Motor neuron (in vitro differentiated cells): Measurements from ENCODE around the gene SKP1. TPM values are rescaled to one million over a fixed set of nuclear protein-coding genes. Genes with fewer than 3 reads are reported as not detected.
A peak's percentile ranks its signal among the peaks of the same experiment; 100 is the strongest.

Source experiments
- ATAC-seq, 8 experiments: fragments of 200-7000 bp; cut with Tn5 transposase; replicated peaks in 6 of 8; 2 replicates each; pipeline ENCODE4 v1.8.0; 2021; ENCODE audit warnings: mild to moderate bottlenecking in 8 of 8, moderate library complexity in 8 of 8
- H3K27ac ChIP-seq, 2 donors: fragments of 250-450 bp; sonication (Bioruptor Pico); 2 replicates each; pipeline ENCODE4 v1.9.0; 2021; ENCODE audit warnings: antibody characterized with exemption in 2 of 2, mild to moderate bottlenecking in 2 of 2, moderate library complexity in 1 of 2
- H3K4me1 ChIP-seq, 2 donors: fragments of 250-450 bp; sonication (Bioruptor Pico); replicated peaks in 1 of 2; 2 replicates each; pipeline ENCODE4 v1.6.1; 2021; ENCODE audit warnings: antibody characterized with exemption in 2 of 2, mild to moderate bottlenecking in 2 of 2, moderate library complexity in 1 of 2
- H3K4me3 ChIP-seq, 5 donors: fragments of 250-450 bp; sonication (Bioruptor Pico); 2 replicates each; pipeline ENCODE4 v1.9.0; 2021; ENCODE audit warnings: antibody characterized with exemption in 5 of 5, mild to moderate bottlenecking in 5 of 5, moderate library complexity in 4 of 5
- WGBS, 10 experiments: fragments of 450-650 bp; shearing (Covaris generic); methylation state at CpG; one replicate each; pipeline ENCODE4 v1.0.0; 2022; 5-methylcytosine and 5-hydroxymethylcytosine counted together
- in situ Hi-C, 9 experiments: fragments of 400-800 bp; cut with MboI; loops; one replicate each; pipeline ENCODE4 v1.15.0; 2021; ENCODE audit warnings: low sequenced_read_pairs in 9 of 9, low pct_unique_long_range_greater_than_20kb in 2 of 9; ENCODE audit not compliant: unreplicated experiment in 9 of 9
- total RNA-seq, 8 experiments: library from RNA; unstranded; fragments of 300-600 nt; gene quantifications; 2 replicates each; pipeline versions ENCODE4 v1.2.3 to v1.2.4, GENCODE V29; 2022

Gene SKP1
- total RNA-seq, 8 experiments from 2014 or later, result 368 to 550 (median 471) TPM

DNA sequence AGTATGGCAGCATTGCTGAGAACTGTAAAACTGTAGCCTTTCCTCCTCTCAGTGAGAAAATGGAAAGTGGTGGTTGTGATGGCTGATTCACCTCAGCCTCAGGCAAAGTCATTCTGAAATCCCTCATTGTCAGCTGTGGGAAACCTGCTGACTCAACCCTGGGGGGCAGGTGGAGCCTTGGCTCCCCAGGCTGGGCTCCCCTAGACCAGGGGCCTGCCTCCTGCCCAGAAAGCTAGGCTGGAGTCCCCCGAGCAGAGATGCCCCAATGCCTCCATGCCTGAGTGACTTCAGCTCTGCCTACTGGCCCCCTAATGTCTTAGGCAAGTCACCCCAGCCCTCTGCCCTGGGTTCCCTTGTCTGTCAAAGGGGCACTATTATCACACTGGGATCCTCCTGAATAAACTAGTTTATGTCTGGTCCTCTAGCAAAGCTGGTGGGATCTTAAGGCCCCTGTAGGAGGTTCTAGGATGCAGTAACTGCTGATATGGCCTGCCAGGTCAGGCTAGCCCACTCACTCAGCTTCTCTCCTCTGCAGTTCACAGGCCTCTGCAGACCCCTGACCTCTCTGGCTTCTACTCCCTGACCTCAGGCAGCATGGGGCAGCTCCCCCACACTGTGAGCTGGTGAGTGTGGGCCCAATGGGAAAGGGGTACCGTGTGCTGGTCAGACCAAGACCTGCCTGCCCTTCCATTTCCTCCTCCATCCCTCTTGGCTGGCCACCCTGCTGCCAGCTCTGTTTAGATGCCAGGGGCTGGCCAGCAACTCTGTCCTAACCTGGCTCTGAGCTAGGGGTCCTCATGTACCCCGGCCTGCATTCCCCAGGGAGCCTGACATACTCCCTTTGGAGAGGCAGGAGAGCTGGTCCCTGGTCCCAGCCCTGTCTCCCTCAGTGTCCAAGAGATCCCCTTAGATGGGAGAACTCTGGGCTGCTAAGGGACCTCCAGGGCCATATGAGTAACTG is 38.1 kb downstream of the SKP1 start:
- peak in 2 of 8 experiments; percentile 53 for ATAC-seq
- 100% methylated on average over 1 of the region's 3 CpGs; no CpG with 5 or more reads in 9 of the 10 experiments for WGBS, 10 experiments
- Histone ChIP-seq H3K4me1 (no peaks in the 10 kb centered on the region), H3K27ac (no peak overlapping the region), H3K4me3 (no peak overlapping the region)
- in situ Hi-C loops, result loop anchor here in 5 of 9 experiments (5.0 to 25.0 kb wide), 2 partner anchors 86 to 101 kb away; no protein-coding TSS in a partner anchor

DNA sequence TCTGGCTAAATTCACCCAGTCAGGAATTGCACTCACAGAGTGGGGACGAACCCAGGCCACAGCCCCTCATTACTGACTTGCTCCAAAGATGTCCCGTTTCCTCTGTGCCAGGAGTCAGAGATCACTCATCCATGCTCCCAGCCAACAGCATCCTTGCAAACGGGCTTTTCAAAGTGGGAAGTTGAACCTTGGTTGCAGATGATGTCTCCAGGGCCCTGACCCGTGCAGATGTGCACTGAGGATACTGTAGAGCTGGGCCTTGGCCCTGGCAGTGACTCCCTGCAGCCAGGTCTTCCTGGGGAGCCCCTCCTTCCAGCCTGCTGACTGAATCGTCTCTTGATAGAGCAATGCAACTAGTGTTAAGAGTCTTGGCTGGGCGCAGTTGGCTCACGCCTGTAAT is 40.0 kb downstream of the SKP1 start:
- 40 to 100% (median 40%) methylated on average over 1 of the region's 7 CpGs; no CpG with 5 or more reads in 7 of the 10 experiments for WGBS, 10 experiments
- Histone ChIP-seq H3K27ac (no peak overlapping the region), H3K4me1 (no peaks in the 10 kb centered on the region), H3K4me3 (no peak overlapping the region)
- in situ Hi-C loops, result loop anchor here in 5 of 9 experiments (5.0 to 25.0 kb wide), 2 partner anchors 84 to 99 kb away; no protein-coding TSS in a partner anchor
- no peak for ATAC-seq

DNA sequence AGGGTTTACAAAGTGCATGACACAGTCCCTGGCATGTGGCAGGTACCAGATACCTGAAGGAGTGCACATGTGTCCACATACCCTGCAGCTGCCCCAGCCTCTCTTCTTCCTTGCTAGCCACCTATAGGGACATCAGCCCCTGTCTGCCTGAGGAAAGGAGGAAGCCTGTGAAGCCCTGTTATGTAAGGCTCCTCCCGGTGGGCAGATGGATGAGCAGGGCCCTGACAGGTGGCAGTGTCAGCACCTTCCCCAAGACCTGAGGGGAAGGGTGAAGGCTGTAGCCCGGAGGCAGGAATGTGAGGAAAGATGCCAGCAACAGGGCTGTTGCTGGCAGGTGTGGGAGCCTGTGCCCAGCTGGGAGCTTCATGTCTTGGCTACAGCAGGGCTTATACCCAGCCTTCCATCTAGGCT is 40.5 kb downstream of the SKP1 start:
- no peak for ATAC-seq
- 92 to 100% methylated on average over 1 to 2 of the region's 2 CpGs; no CpG with 5 or more reads in 8 of the 10 experiments for WGBS, 10 experiments
- in situ Hi-C loops, result loop anchor here in 5 of 9 experiments (5.0 to 25.0 kb wide), 2 partner anchors 84 to 99 kb away; no protein-coding TSS in a partner anchor
- Histone ChIP-seq H3K27ac (no peak overlapping the region), H3K4me3 (no peak overlapping the region), H3K4me1 (no peaks in the 10 kb centered on the region)

DNA sequence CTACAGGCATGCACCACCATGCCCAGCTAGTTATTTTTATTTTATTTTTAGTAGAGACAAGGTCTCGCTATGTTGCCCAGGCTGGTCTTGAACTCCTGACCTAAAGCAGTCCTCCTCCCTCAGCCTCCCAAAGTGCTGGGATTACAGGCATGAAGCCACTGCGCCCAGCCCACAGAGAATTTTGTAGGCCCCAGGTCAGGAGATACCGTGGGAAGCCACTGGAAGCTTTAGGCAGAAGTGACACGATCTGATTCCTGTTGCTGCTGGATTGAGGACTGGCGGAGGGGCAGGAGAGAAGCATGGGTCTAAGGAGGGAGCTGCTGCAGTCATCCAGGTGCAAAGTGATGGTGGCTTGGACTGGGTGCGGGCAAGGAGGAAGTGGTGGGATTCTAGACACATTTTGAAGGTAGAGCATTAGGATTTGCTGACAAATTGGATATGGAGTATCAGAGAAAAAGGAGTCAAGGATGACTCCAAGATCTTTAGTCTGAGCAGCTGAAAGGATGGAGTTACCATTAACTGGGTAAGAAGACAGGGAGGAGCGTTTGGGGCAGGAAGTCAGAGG is 41.6 kb downstream of the SKP1 start:
- Histone ChIP-seq H3K4me1 (no peaks in the 10 kb centered on the region), H3K4me3 (no peak overlapping the region), H3K27ac (no peak overlapping the region)
- WGBS, 10 experiments, result 93 to 100% (median 100%) methylated on average over 2 to 7 of the region's 7 CpGs; no CpG with 5 or more reads in 2 of the 10 experiments
- no peak for ATAC-seq
- in situ Hi-C loops, result loop anchor here in 5 of 9 experiments (5.0 to 25.0 kb wide), 2 partner anchors 83 to 98 kb away; no protein-coding TSS in a partner anchor

DNA sequence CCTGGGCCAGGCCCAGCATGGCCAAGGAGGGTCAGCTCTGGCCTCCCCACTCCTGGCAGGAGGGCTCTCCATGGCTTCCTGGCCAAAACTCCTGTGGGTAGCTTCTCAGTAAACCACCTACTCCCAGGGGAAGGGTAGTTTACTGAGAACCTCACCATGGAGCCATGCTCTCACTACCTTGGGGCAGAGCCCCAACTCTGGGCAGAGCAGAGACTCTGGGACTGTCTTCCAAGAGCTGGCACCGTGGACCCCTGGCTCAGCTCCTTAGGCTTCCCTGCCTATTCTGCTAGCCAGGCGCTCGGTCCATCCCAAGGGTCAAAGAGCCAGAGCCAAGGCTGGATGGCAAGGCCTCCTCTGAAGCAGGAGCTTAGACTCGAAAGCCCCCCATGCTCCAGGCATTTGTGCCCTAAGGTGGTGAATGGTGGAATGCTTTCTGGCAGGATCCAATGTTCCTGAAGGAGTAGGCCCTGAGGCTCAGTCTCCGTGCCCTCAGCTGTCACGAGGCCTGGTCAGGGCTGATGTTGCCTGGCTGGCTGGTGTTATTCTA is 42.7 kb downstream of the SKP1 start:
- Histone ChIP-seq H3K4me1 (no peaks in the 10 kb centered on the region), H3K27ac (no peak overlapping the region), H3K4me3 (no peak overlapping the region)
- in situ Hi-C loops, result loop anchor here in 4 of 9 experiments (25.0 kb wide), 1 partner anchor 97 kb away; no protein-coding TSS in a partner anchor
- 95 to 100% (median 100%) methylated on average over 1 to 4 of the region's 6 CpGs; no CpG with 5 or more reads in 7 of the 10 experiments for WGBS, 10 experiments
- no peak for ATAC-seq

DNA sequence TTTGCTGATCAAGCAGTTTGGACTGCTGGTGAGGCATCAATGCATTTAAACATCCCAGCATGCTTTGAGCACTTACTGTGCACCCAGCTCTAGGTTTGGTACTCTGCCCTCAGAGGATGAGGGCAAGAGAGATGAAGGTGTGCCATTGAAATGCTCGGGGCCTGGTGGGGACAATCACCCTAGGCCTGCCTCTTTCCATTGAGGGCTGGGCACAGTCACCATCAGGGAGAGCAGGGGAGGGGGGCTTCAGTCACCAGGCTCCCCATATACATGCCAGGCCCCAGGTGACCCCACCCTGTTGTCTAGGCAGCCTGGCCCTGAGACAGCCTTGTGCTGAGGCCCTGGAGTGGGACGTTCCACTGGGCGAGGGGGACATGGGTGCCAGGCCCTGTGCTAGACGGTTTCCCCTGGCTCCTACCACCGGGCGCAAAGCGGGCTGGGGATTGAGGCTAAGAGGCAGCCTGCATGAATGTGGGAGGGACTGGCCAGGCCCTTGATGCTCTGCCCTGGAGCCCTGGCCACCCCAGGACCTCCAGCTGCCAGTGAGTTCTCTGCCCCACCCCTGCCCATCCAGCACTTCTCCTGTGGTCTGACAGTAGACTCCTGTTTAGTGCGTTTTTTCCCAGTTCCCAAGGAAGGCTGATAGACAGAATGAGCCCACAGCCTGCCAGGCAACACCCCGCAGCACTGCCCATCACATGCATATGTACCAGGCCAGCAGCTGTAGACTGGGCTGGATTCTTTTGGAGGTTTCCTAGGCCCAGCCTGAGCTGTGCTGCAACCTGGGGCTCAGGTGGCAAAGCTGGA is 43.4 kb downstream of the SKP1 start:
- no peak overlapping the region for H3K27ac ChIP-seq
- H3K4me1 ChIP-seq, result no peaks in the 10 kb centered on the region
- ATAC-seq, result peak in 3 of 8 experiments; percentile 9 to 41 (median 13)
- in situ Hi-C loops, result loop anchor here in 4 of 9 experiments (25.0 kb wide), 1 partner anchor 96 kb away; no protein-coding TSS in a partner anchor
- no peak overlapping the region for H3K4me3 ChIP-seq
- 75 to 88% (median 87%) methylated on average over 1 to 5 of the region's 9 CpGs; no CpG with 5 or more reads in 6 of the 10 experiments for WGBS, 10 experiments

DNA sequence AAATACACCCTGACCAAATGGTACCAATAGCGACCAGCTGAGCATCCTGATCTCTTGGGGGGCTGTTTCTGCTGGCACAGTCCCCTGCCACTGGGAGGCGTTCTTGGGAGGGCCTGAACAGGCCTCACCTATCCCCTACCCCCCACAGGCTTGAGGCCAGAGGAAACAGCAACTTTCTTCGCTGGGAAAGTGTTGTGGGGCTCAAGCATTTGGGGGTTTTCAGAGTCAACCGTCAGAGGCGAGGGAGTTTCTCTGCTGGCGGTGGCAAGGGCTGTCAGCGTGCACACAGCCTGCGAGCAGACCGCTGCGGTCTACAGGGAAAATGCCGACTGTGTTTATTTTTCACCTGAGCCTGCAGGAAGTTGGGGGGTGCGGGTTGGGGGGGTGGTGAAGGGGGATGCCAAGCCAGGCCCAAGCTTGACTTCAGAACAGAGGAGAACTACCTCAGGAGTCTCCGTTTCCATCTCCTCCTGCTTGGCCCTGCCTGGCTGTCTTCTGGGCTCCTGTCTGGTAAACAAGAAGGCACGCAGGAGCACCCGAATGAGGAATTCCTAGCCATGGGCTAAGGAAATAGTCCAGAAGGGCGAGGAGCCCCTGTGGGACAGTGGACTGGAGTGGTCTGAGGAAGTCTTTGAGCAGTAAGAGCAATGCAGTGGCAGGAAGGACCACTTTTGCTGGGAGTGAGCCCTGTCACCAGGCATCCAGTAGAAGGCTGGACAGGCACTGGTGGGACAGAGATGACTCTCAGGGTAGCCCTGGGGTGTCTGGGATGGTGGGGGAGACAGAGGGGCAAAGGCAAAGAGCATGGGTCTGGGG is 44.2 kb downstream of the SKP1 start:
- in situ Hi-C loops, result loop anchor here in 4 of 9 experiments (25.0 kb wide), 1 partner anchor 95 kb away; no protein-coding TSS in a partner anchor
- H3K4me3 ChIP-seq, result no peak overlapping the region
- H3K4me1 ChIP-seq, result no peaks in the 10 kb centered on the region
- no peak for ATAC-seq
- 96 to 100% methylated on average over 1 to 4 of the region's 16 CpGs; no CpG with 5 or more reads in 8 of the 10 experiments for WGBS, 10 experiments
- no peak overlapping the region for H3K27ac ChIP-seq

DNA sequence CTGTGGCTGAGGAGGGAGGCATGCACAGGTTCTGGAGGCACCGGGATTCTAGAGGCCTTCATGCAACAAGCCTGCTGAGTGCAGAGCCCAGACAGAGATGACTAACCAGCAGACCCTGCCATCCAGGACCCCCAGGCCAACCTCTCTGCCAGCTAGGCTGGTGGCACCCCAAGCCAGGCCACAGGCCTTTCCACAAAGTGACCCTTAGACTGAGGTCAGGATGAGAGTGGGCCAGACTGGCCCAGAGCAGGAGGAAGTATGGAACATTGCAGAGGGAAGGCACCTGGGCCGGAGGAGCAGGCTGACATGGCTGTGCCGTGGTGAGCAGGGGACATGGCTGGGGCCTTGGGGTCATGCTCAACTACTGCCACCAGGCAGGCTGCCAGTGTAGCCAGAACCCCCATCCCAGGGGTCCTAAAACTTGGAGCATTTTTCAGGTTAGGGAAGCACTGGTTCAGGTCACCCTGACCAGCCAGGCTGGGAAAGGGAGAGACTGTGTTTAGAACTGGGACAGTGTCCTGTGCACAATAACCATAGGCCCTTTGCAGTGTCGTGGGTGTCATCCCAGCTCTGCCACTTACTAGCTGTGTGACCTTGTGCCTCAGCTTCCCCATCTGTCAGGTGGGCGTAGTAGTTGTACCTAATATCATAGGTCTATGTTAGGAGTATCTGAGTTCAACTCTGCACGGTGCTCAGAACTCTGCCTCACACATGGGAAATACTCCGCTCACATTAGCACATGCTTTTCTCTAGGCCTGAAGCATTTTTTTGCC is 45.0 kb downstream of the SKP1 start:
- no peak for ATAC-seq
- H3K4me1 ChIP-seq, result no peaks in the 10 kb centered on the region
- in situ Hi-C loops, result loop anchor here in 4 of 9 experiments (25.0 kb wide), 1 partner anchor 94 kb away; no protein-coding TSS in a partner anchor
- WGBS, 10 experiments, result 80 to 100% (median 100%) methylated on average over 1 to 2 of the region's 7 CpGs; no CpG with 5 or more reads in 4 of the 10 experiments
- no peak overlapping the region for H3K27ac ChIP-seq
- no peak overlapping the region for H3K4me3 ChIP-seq

DNA sequence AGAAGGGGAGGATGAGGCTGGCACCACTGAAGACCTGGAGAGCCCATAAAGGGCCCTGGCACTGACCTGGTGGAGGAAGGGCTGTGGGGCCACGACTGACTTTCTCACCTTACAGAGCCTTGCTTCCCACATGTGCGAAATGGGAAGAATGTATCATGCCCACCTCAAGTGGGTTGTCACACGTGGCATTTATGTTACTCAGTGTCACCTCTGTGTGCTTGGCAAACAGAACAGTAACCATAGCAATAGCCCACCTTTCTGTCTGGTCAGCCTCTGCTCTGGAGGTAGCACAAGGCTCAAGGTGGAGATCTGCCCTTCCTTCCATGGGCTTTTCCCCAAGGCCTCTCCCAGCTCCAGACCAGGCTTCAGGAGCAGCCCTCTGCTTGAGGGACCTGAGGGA is 45.6 kb downstream of the SKP1 start:
- Histone ChIP-seq H3K27ac (no peak overlapping the region), H3K4me3 (no peak overlapping the region), H3K4me1 (no peaks in the 10 kb centered on the region)
- in situ Hi-C loops, result loop anchor here in 4 of 9 experiments (25.0 kb wide), 1 partner anchor 94 kb away; no protein-coding TSS in a partner anchor
- 60 to 94% (median 75%) methylated on average over 1 to 3 of the region's 3 CpGs; no CpG with 5 or more reads in 6 of the 10 experiments for WGBS, 10 experiments
- ATAC-seq, result no peak

DNA sequence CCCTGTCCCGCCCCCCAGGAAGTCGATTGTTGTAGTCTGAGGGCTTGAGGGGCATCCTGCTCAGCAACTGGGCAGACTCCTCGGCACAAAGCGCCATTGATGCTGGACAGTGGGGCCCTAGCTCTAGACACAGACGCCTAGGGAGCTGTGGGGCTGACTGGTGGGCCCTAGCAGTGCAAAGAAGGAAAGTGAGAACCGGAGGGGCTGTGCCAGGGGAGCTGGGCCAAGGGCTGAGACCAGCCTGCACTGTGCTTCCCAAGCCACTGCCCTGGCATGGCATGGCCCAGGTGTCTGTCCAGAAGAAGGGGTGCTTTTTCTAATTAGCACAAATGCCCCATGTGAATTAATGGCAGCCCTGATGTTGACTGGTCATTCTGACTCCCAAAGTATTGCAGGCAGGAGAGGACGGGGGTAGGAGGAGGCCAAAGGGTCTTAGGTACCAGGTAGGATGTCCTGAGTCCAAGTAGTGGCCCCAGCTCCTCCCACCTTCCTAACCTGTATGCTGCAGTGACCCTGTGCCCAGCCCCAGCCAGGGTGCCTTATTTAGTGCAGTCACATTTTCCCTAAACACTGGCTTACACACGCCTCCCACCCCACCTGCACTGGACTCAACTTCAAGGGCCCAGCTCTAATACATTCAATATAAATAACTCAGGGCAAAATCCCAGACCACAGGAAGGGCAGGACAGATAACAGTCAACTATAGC is 46.4 kb downstream of the SKP1 start:
- 90 to 100% (median 100%) methylated on average over 1 to 2 of the region's 8 CpGs; no CpG with 5 or more reads in 7 of the 10 experiments for WGBS, 10 experiments
- in situ Hi-C loops, result loop anchor here in 4 of 9 experiments (25.0 kb wide), 1 partner anchor 93 kb away; no protein-coding TSS in a partner anchor
- no peaks in the 10 kb centered on the region for H3K4me1 ChIP-seq

More for the DNA sequence above, 46.4 kb downstream of the SKP1 start:
- no peak overlapping the region for H3K4me3 ChIP-seq
- no peak overlapping the region for H3K27ac ChIP-seq
- ATAC-seq, result no peak
